ENCODE measurements around the gene ZNF365. TPM values are rescaled to one million over a fixed set of nuclear protein-coding genes. Genes with fewer than 3 reads are reported as not detected.

Gene ZNF365
- polyA plus RNA-seq, 1 experiment: 3.7 TPM

GRCh38 chr10:62332406-62332805, 41.8 kb upstream of the ZNF365 start:
- ChIA-PET POLR2A (no interaction called here), CTCF (no interaction called here)
- Histone ChIP-seq H3K27me3 (ENCODE audit: control insufficient read depth, insufficient read depth, low read length) (no peaks in the 10 kb centered on the region), H3K36me3 (ENCODE audit: control insufficient read depth, insufficient read depth, low read length) (no peaks in the 10 kb centered on the region), H3K4me3 (ENCODE audit: low read depth, low read length) (no peak overlapping the region)
- no peak for TF ChIP-seq CTCF (IDR thresholded peaks at IDR 0.05; ENCODE audit: insufficient read depth, low read depth, low read length)
- no peak for DNase-seq (ENCODE audit: low read depth)

DNA sequence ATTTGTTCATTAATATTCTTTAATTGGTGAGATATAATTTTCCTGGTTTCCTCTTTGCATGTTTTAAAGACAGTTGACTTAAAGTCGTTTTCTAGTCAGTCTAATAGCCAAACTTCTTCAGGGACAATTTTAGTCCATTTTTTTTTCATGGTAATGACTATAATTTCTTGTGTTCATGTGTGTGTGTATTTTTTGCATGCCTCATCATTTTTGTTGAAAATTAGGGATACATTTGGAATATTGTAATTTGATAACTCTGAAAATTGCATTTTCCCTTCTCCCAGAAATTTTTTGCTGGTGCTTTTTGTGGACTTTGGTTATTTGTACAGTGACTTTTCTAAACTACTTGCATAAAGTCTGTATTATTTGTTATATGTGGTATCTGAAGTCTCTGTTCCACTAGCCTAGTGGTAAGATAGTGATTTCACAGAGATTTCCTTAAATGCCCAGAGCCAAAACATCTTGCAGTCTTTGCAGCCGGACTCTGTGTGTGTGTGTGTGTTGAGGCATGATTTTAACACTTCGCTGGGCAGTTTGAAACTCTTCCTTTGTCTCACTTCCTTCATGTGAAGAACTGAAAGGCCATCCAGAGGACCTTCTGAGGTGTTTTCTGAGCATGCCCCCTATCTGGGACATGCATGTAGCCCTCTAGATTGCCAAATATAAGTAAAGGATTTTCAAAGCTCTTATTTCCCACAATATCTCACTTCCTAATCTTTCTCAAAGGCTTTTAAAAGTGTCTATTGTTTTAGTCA, 40.9 kb upstream of the ZNF365 start:
- ChIA-PET CTCF (no interaction called here), POLR2A (no interaction called here)
- TF ChIP-seq CTCF (IDR thresholded peaks at IDR 0.05; ENCODE audit: insufficient read depth, low read depth, low read length): no peak
- no peaks in the 10 kb centered on the region for H3K27me3 ChIP-seq (ENCODE audit: control insufficient read depth, insufficient read depth, low read length)
- no peak overlapping the region for H3K4me3 ChIP-seq (ENCODE audit: low read depth, low read length)
- H3K36me3 ChIP-seq (ENCODE audit: control insufficient read depth, insufficient read depth, low read length): no peaks in the 10 kb centered on the region
- DNase-seq (ENCODE audit: low read depth): no peak

- no peak overlapping the region for H3K4me3 ChIP-seq (ENCODE audit: low read depth, low read length)
- TF ChIP-seq CTCF (IDR thresholded peaks at IDR 0.05; ENCODE audit: insufficient read depth, low read depth, low read length): no peak
- H3K36me3 ChIP-seq (ENCODE audit: control insufficient read depth, insufficient read depth, low read length): no peaks in the 10 kb centered on the region
- DNase-seq (ENCODE audit: low read depth): no peak
- H3K27me3 ChIP-seq (ENCODE audit: control insufficient read depth, insufficient read depth, low read length): no peaks in the 10 kb centered on the region
- ChIA-PET POLR2A (no interaction called here), CTCF (no interaction called here)
Observed at GRCh38 chr10:62333988-62334682, 40.0 kb upstream of the ZNF365 start.

- no peaks in the 10 kb centered on the region for H3K27me3 ChIP-seq (ENCODE audit: control insufficient read depth, insufficient read depth, low read length)
- no peak overlapping the region for H3K4me3 ChIP-seq (ENCODE audit: low read depth, low read length)
- CTCF ChIA-PET: no interaction called here
- no peaks in the 10 kb centered on the region for H3K36me3 ChIP-seq (ENCODE audit: control insufficient read depth, insufficient read depth, low read length)
- TF ChIP-seq CTCF (IDR thresholded peaks at IDR 0.05; ENCODE audit: insufficient read depth, low read depth, low read length): no peak
- POLR2A ChIA-PET: no interaction called here
- no peak for DNase-seq (ENCODE audit: low read depth)
Observed at GRCh38 chr10:62335326-62335725, 38.8 kb upstream of the ZNF365 start.

DNA sequence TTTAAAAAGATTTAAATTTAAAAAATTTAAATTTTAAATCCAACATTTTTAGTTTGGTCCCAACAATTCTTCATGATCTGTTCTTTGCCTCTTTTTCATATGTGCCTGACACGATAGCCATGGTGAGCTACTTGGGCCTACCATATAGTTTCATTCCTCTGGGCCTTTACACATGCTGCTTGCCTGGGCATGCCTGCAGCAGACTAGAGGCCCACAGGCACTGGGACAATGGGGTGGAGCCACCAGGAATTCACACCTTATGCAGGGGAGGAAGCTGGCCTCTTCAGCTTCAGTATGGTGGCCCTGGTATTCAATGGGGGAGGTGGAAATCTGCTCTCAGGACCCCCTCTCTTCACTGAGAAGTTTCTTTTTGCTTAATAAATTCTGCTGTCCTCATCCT, 37.8 kb upstream of the ZNF365 start:
- TF ChIP-seq CTCF (IDR thresholded peaks at IDR 0.05; ENCODE audit: insufficient read depth, low read depth, low read length): no peak
- CTCF ChIA-PET: interaction anchor here (0.7 to 1.3 kb wide), 2 partner anchors 16 to 32 kb away, joined by 3 read pairs; no protein-coding TSS in a partner anchor
- Histone ChIP-seq H3K36me3 (ENCODE audit: control insufficient read depth, insufficient read depth, low read length) (no peaks in the 10 kb centered on the region), H3K27me3 (ENCODE audit: control insufficient read depth, insufficient read depth, low read length) (no peaks in the 10 kb centered on the region), H3K4me3 (ENCODE audit: low read depth, low read length) (no peak overlapping the region)
- DNase-seq (ENCODE audit: low read depth): no peak
- POLR2A ChIA-PET: no interaction called here

All from BJ (cell line).